A673 (cell line): Measurements from ENCODE around the gene MON2. TPM values are rescaled to one million over a fixed set of nuclear protein-coding genes. Genes with fewer than 3 reads are reported as not detected.

Experiments used
- BruUV-seq: library from RNA; stranded (reverse); fragments of 400-500 nt; replicated peaks from 2 replicates; lab custom pipeline; 2021; lab: Mats Ljungman, UMichigan
- CTCF ChIA-PET: fragments of 300-600 bp; sonication (Branson Sonifier 250); formaldehyde crosslinking; loops from one replicate; lab custom pipeline; 2022; ENCODE audit warnings: antibody characterized with exemption; lab: Charles Lee
- POLR2A ChIA-PET: fragments of 300-600 bp; sonication (Branson Sonifier 250); formaldehyde crosslinking; loops from one replicate; lab custom pipeline; 2022; ENCODE audit warnings: antibody characterized with exemption; ENCODE audit not compliant: low non-redundant PET; lab: Charles Lee
- DNase-seq: peaks from one replicate; pipeline ENCODE4 v3.0.0-alpha.2; 2015; ENCODE audit warnings: low spot score
- H3K27ac ChIP-seq: fragments of 200-600 bp; sonication (generic); 2 replicates; pipeline ENCODE4 v1.5.1; 2016; ENCODE audit warnings: mixed run types, low read depth, mild to moderate bottlenecking, mixed read lengths, antibody characterized with exemption, low read length; ENCODE audit not compliant: poor library complexity, severe bottlenecking
- H3K27me3 ChIP-seq: fragments of 200-600 bp; sonication (generic); replicated peaks from 2 replicates; pipeline ENCODE4 v1.6.1; 2017; ENCODE audit warnings: mixed run types, low read depth, mild to moderate bottlenecking, mixed read lengths, antibody characterized with exemption, low read length; ENCODE audit not compliant: insufficient read depth, poor library complexity
- H3K36me3 ChIP-seq: fragments of 200-600 bp; sonication (generic); 2 replicates; pipeline ENCODE4 v1.6.1; 2016; ENCODE audit warnings: mixed run types, mild to moderate bottlenecking, mixed read lengths, antibody characterized with exemption, low read length; ENCODE audit not compliant: insufficient read depth, poor library complexity, severe bottlenecking
- H3K4me1 ChIP-seq: fragments of 200-600 bp; sonication (generic); 2 replicates; pipeline ENCODE4 v1.6.1; 2017; ENCODE audit warnings: mixed run types, mild to moderate bottlenecking, mixed read lengths, antibody characterized with exemption, low read length; ENCODE audit not compliant: insufficient read depth, poor library complexity, severe bottlenecking
- H3K4me3 ChIP-seq: fragments of 200-600 bp; sonication (generic); 2 replicates; pipeline ENCODE4 v1.5.1; 2016; ENCODE audit warnings: low read depth, mixed run types, mild to moderate bottlenecking, mixed read lengths, low read length; ENCODE audit not compliant: poor library complexity, severe bottlenecking
- H3K9me3 ChIP-seq: fragments of 200-600 bp; sonication (generic); 2 replicates; pipeline ENCODE4 v1.6.1; 2016; ENCODE audit warnings: mixed run types, low read depth, mild to moderate bottlenecking, mixed read lengths, antibody characterized with exemption, low read length; ENCODE audit not compliant: poor library complexity, severe bottlenecking
- CTCF ChIP-seq: fragments of 300-800, 200-600 bp; sonication (generic); conservative IDR thresholded peaks from 2 replicates; pipeline ENCODE4 v1.5.1; 2017; ENCODE audit warnings: low read depth, mild to moderate bottlenecking, antibody characterized with exemption, low read length, moderate library complexity, mixed read lengths
- EZH2 ChIP-seq: fragments of 200-600 bp; sonication (generic); IDR thresholded peaks from 2 replicates; pipeline ENCODE4 v1.6.1; 2017; ENCODE audit warnings: borderline replicate concordance, low read depth, mild to moderate bottlenecking, mixed read lengths, antibody characterized with exemption, low read length; ENCODE audit not compliant: poor library complexity, severe bottlenecking
- intact Hi-C: fragments of 100-400 bp; cut with micrococcal nuclease; formaldehyde crosslinking; loops from one replicate; pipeline ENCODE4 v1.10.0; 2022; ENCODE audit not compliant: unreplicated experiment
- total RNA-seq: library from RNA; stranded (reverse); gene quantifications from 2 replicates; pipeline ENCODE4 v1.2.3, GENCODE V29; 2021

The MON2 gene
- total RNA-seq, 1 experiment from 2014 or later: 36.0 TPM

- no peak for TF ChIP-seq EZH2
- no peak for DNase-seq
- Histone ChIP-seq H3K4me1 (no peaks in the 10 kb centered on the region), H3K27ac (no peak overlapping the region), H3K9me3 (no peaks in the 10 kb centered on the region), H3K36me3 (peaks cover 17% of the 10 kb centered on the region), H3K27me3 (no peaks in the 10 kb centered on the region), H3K4me3 (no peak overlapping the region)
- no TSS peak for BruUV-seq
- ChIA-PET POLR2A (no interaction called here), CTCF (no interaction called here)
- intact Hi-C loops: no loop called here
Observed at GRCh38 chr12:62533087-62533754, 66.6 kb downstream of the MON2 start.

- TF ChIP-seq EZH2: no peak
- TF ChIP-seq CTCF: no peak
- ChIA-PET CTCF (no interaction called here), POLR2A (no interaction called here)
- H3K4me1 ChIP-seq: no peaks in the 10 kb centered on the region
- DNase-seq: no peak
- no peak overlapping the region for H3K4me3 ChIP-seq
- intact Hi-C loops: no loop called here
- no peaks in the 10 kb centered on the region for H3K9me3 ChIP-seq
- H3K27ac ChIP-seq: no peak overlapping the region
- BruUV-seq: no TSS peak
- no peaks in the 10 kb centered on the region for H3K27me3 ChIP-seq
- H3K36me3 ChIP-seq: peaks cover 22% of the 10 kb centered on the region
Observed at GRCh38 chr12:62533755-62534107, 67.1 kb downstream of the MON2 start.

- Histone ChIP-seq H3K9me3 (no peaks in the 10 kb centered on the region), H3K27me3 (no peaks in the 10 kb centered on the region), H3K4me3 (no peak overlapping the region), H3K36me3 (peaks cover 26% of the 10 kb centered on the region), H3K4me1 (no peaks in the 10 kb centered on the region), H3K27ac (no peak overlapping the region)
- ChIA-PET POLR2A (no interaction called here), CTCF (no interaction called here)
- no peak for DNase-seq
- no TSS peak for BruUV-seq
- intact Hi-C loops: no loop called here
- TF ChIP-seq EZH2 (no peak), CTCF (no peak)
Observed at GRCh38 chr12:62536546-62536945, 69.9 kb downstream of the MON2 start.

- no peaks in the 10 kb centered on the region for H3K4me1 ChIP-seq
- peaks cover 26% of the 10 kb centered on the region for H3K36me3 ChIP-seq
- no peaks in the 10 kb centered on the region for H3K27me3 ChIP-seq
- DNase-seq: peak; percentile 24
- intact Hi-C loops: no loop called here
- H3K27ac ChIP-seq: no peak overlapping the region
- ChIA-PET POLR2A (no interaction called here), CTCF (no interaction called here)
- BruUV-seq: no TSS peak
- TF ChIP-seq CTCF (no peak), EZH2 (no peak)
- no peaks in the 10 kb centered on the region for H3K9me3 ChIP-seq
- no peak overlapping the region for H3K4me3 ChIP-seq
Observed at GRCh38 chr12:62537551-62537950, 70.9 kb downstream of the MON2 start.
